ENCODE results near the gene CLDN6.

DNA sequence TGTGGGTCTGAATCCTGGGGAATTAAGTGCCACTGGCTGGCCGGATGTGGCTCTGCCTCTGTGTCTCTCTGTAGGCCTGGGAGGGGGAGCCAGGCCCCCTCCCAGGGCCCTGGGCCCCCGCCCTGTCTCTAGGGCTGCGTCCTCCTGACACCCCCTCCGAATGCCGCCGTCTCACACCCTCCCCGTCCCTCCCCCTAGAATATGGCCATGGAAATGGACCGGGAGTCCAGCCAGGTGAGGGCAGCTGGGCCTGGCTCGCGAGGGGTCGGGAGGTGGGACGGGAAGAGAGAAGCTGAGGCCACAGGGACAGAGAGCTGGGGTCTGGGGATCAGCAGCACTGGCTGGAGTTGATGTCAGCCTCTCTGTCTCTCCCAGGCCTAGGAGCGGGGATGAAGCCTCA is 21.7 kb downstream of the CLDN6 start:
- TF ChIP-seq POLR2A (IDR thresholded peaks at IDR 0.05) (no peak), EP300 (IDR thresholded peaks at IDR 0.05) (no peak)
- TF ChIP-seq, protein P1, sequence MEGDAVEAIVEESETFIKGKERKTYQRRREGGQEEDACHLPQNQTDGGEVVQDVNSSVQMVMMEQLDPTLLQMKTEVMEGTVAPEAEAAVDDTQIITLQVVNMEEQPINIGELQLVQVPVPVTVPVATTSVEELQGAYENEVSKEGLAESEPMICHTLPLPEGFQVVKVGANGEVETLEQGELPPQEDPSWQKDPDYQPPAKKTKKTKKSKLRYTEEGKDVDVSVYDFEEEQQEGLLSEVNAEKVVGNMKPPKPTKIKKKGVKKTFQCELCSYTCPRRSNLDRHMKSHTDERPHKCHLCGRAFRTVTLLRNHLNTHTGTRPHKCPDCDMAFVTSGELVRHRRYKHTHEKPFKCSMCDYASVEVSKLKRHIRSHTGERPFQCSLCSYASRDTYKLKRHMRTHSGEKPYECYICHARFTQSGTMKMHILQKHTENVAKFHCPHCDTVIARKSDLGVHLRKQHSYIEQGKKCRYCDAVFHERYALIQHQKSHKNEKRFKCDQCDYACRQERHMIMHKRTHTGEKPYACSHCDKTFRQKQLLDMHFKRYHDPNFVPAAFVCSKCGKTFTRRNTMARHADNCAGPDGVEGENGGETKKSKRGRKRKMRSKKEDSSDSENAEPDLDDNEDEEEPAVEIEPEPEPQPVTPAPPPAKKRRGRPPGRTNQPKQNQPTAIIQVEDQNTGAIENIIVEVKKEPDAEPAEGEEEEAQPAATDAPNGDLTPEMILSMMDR (IDR thresholded peaks at IDR 0.05), result no peak

Measured in ovary (tissue), 3 donors.